ENCODE results near the gene WDR82. TPM values are rescaled to one million over a fixed set of nuclear protein-coding genes. Genes with fewer than 3 reads are reported as not detected.

WDR82 gene
- total and polyA plus RNA-seq, 2 of the 8 experiments (the other 6 are each of a cell fraction or from before 2014, with no cell fraction given): 33.5 to 82.7 TPM

- no peak overlapping the region for H3K14ac ChIP-seq (ENCODE audit: insufficient read length)
- 89% methylated on average over 9 of the region's 11 CpGs; no CpG with 5 or more reads in 1 of the 2 experiments for WGBS, 2 experiments (ENCODE audit: extremely low coverage in 1 of 2, insufficient coverage in 1 of 2, insufficient read length in 1 of 2, insufficient replicate concordance in 2 of 2, low coverage in 1 of 2, low lambda C conversion rate in 2 of 2, missing lambda C conversion rate in 1 of 2)
- peaks cover 0 to 18% (median 13%) of the 10 kb centered on the region in 4 experiments; a peak in 6 of 7 replicates for H3K4me1 ChIP-seq (replicated peaks in 1 of 4; ENCODE audit: control insufficient read depth in 3 of 4, insufficient read depth in 4 of 4, low read length in 3 of 4)
- H3K79me1 ChIP-seq (ENCODE audit: low read depth, low read length): no peaks in the 10 kb centered on the region; the same call in 1 of the 2 replicates
- H3K27ac ChIP-seq (ENCODE audit: low read depth, low read length): no peak overlapping the region
- H3K4me2 ChIP-seq (ENCODE audit: insufficient read depth in 1 of 2, low read depth in 2 of 2, low read length in 2 of 2): no peak overlapping the region
- H3K27me3 ChIP-seq (replicated peaks in 1 of 4; ENCODE audit: control insufficient read depth in 3 of 4, extremely low read depth in 1 of 4, insufficient read depth in 3 of 4, low read length in 3 of 4): peaks cover 0 to 8% (median 2%) of the 10 kb centered on the region in 4 experiments; a peak in 2 of 7 replicates
- H3K4me3 ChIP-seq (ENCODE audit: extremely low read depth in 1 of 4, insufficient read depth in 2 of 4, low read depth in 3 of 4, low read length in 4 of 4): no peak overlapping the region
- ChIA-PET POLR2A (ENCODE audit: partially characterized antibody) (interaction anchor here (0.9 kb wide), 1 partner anchor 299 kb away, joined by 3 read pairs; the partner anchor contains the start of gene RPL29), CTCF (ENCODE audit: partially characterized antibody) (interaction anchor here (1.3 to 15.3 kb wide), 7 partner anchors 10 to 92 kb away, joined by 3 to 198 read pairs (median 7); no protein-coding TSS in a partner anchor)
- FAIRE-seq (no peak), DNase-seq (ENCODE audit: low read depth in 1 of 2, low spot score in 2 of 2) (no peak)
- H4K91ac ChIP-seq (replicated peaks; ENCODE audit: insufficient read length, low read length): no peak overlapping the region
- H2AFZ ChIP-seq (ENCODE audit: low read length): no peak overlapping the region
- H2BK20ac ChIP-seq (ENCODE audit: low read length): no peak overlapping the region
- no peaks in the 10 kb centered on the region for H4K20me1 ChIP-seq (replicated peaks in 1 of 2; ENCODE audit: control insufficient read depth in 1 of 2, insufficient read depth in 2 of 2, low read length in 2 of 2)
- H3K23ac ChIP-seq (ENCODE audit: insufficient read length): no peak overlapping the region
- no peaks in the 10 kb centered on the region for H3K9me3 ChIP-seq (ENCODE audit: insufficient read depth in 2 of 2, low read depth in 1 of 2, low read length in 1 of 2)
- H2BK12ac ChIP-seq (ENCODE audit: low read depth, low read length): no peak overlapping the region
- H3K23me2 ChIP-seq (ENCODE audit: low read depth, low read length): peaks cover 10% of the 10 kb centered on the region
- no peak overlapping the region for H2BK120ac ChIP-seq (replicated peaks; ENCODE audit: low read depth, low read length)
- no peak overlapping the region for H2BK15ac ChIP-seq (ENCODE audit: low read length)
- H3K9ac ChIP-seq (replicated peaks in 1 of 4; ENCODE audit: extremely low read depth in 1 of 4, low read depth in 3 of 4, low read length in 3 of 4): peak overlapping the region in 1 of 4 experiments; percentile 28; a peak in 2 of 7 replicates
- no peaks in the 10 kb centered on the region for H3K79me2 ChIP-seq (ENCODE audit: control insufficient read depth in 1 of 2, insufficient read depth in 2 of 2, low read length in 2 of 2)
- H3K36me3 ChIP-seq (ENCODE audit: control insufficient read depth in 2 of 4, insufficient read depth in 4 of 4, low read length in 3 of 4): no peaks in the 10 kb centered on the region
- no peak overlapping the region for H3K4ac ChIP-seq (replicated peaks; ENCODE audit: insufficient read length, low read depth, low read length)
- no peak overlapping the region for H3K56ac ChIP-seq (replicated peaks; ENCODE audit: insufficient read length, low read depth, low read length)
- no peak overlapping the region for H3K18ac ChIP-seq (ENCODE audit: extremely low read depth, low read length)
- no peak overlapping the region; the same call in 1 of the 2 replicates for H4K8ac ChIP-seq (ENCODE audit: extremely low read depth, insufficient read depth, low read length)
- H2AK5ac ChIP-seq (ENCODE audit: low read depth, low read length): peak overlapping the region; percentile 53; the same call in 1 of the 2 replicates
- H4K5ac ChIP-seq (ENCODE audit: insufficient read length, low read depth, low read length): no peak overlapping the region
- no peak overlapping the region for H2BK5ac ChIP-seq (ENCODE audit: low read depth, low read length)
Measured at GRCh38 chr3:52294320-52295150, 16.1 kb upstream of the WDR82 start.
